Adrenal gland (tissue), 12 donors: ENCODE results near the gene ZCCHC7. TPM values are rescaled to one million over a fixed set of nuclear protein-coding genes. Genes with fewer than 3 reads are reported as not detected.

ENCODE experiments used
- DNase-seq, 7 donors: peaks; one replicate each; pipeline ENCODE4 v3.0.0-alpha.2; 2019 to 2020
- H3K27ac ChIP-seq, 5 donors: fragments of 200-600 bp; sonication (generic) in 4 of 5; 1 replicate in 3 of 5; 2 replicates in 2 of 5; pipeline versions ENCODE4 v1.5.1 to v1.8.0; 2016 to 2020; ENCODE audit warnings: mild to moderate bottlenecking in 1 of 5
- H3K27me3 ChIP-seq: fragments of 200-600 bp; 2 replicates; pipeline ENCODE4 v1.8.0; 2021
- H3K36me3 ChIP-seq, 2 donors: fragments of 200-600 bp; replicated peaks in 1 of 2; 1 replicate in 1 of 2; 2 replicates in 1 of 2; pipeline versions ENCODE4 v1.5.1 to v1.8.0; 2018 to 2022
- H3K4me1 ChIP-seq, 2 donors: fragments of 200-600 bp; replicated peaks in 1 of 2; 1 replicate in 1 of 2; 2 replicates in 1 of 2; pipeline versions ENCODE4 v1.5.1 to v1.8.0; 2018 to 2021
- H3K4me3 ChIP-seq, 4 donors: fragments of 200-600 bp; sonication (generic) in 3 of 4; one replicate each; pipeline ENCODE4 v1.5.1; 2016 to 2018
- H3K9me3 ChIP-seq, 3 donors: fragments of 200-600 bp; sonication (generic) in 1 of 3; replicated peaks in 1 of 3; 1 replicate in 2 of 3; 2 replicates in 1 of 3; pipeline versions ENCODE4 v1.5.1 to v1.8.0; 2016 to 2021
- POLR2A ChIP-seq, 2 donors: fragments of 450-650 bp; IDR thresholded peaks; one replicate each; pipeline ENCODE4 v1.6.1; 2017; ENCODE audit warnings: antibody characterized with exemption in 2 of 2, mild to moderate bottlenecking in 2 of 2, moderate library complexity in 1 of 2
- WGBS, 4 donors: extraction: QIAGEN DNeasy Blood & Tissue Kit in 2 of 4; methylation state at CpG; one replicate each; pipeline versions ENCODE4 v1.1.5 to v1.1.7; 2013 to 2017; 5-methylcytosine and 5-hydroxymethylcytosine counted together
- intact Hi-C, 2 donors: fragments of 100-400 bp; cut with DNase I; formaldehyde crosslinking; loops; one replicate each; pipeline versions ENCODE4 v1.14.1 to v1.15.0; 2022 to 2023
- polyA plus RNA-seq, 3 donors: library from polyadenylated mRNA; stranded (reverse); fragments of 200-250 nt in 2 of 3; fragments of 350-450 nt in 1 of 3; fragmentation: Illumina TruSeq in 1 of 3; extraction: RNeasy Lipid Tissue Mini Kit (QIAGEN cat#74804) in 1 of 3; gene quantifications; one replicate each; pipeline ENCODE4 v1.2.3, GENCODE V29; 2013 to 2014
- total RNA-seq, 9 donors: library from RNA; depleted of rRNA in 4 of 9; stranded (reverse); fragments of >200 nt in 4 of 9; fragments of 120-200 nt in 1 of 9; fragmentation: NEBNext Ultra II Directional in 1 of 9; extraction: Animal tissue kit (Norgen Biotek cat#: 25700) in 1 of 9; gene quantifications; one replicate each; pipeline versions ENCODE4 v1.1.0 to v1.2.4, GENCODE V29; 2013 to 2023
- TF ChIP-seq, protein P1 (sequence below), 6 experiments: fragments of 450-650 bp in 4 of 6; fragments of 200-600 bp in 2 of 6; sonication (generic) in 1 of 6; IDR thresholded peaks; 1 replicate in 5 of 6; 2 replicates in 1 of 6; pipeline versions ENCODE4 v1.5.1 to v1.8.0; 2016 to 2021; ENCODE audit warnings: antibody characterized with exemption in 6 of 6, mild to moderate bottlenecking in 2 of 6, moderate library complexity in 1 of 6
- donor health status: healthy with polysubstance abuse.
- donor health status: Bipolar disorder and iron deficiency.
- donor health status: DM: yes; HTN: yes; CAD: no.
- donor health status: DM: no; HTN: no; CAD: no.
- donor health status: DM: no; HTN: no; CAD: no.
- donor health status: DM: yes; HTN: yes; CAD: no.

ZCCHC7 gene
- total and polyA plus RNA-seq, 12 donors, result 6.0 to 21.3 (median 18.8) TPM

DNA sequence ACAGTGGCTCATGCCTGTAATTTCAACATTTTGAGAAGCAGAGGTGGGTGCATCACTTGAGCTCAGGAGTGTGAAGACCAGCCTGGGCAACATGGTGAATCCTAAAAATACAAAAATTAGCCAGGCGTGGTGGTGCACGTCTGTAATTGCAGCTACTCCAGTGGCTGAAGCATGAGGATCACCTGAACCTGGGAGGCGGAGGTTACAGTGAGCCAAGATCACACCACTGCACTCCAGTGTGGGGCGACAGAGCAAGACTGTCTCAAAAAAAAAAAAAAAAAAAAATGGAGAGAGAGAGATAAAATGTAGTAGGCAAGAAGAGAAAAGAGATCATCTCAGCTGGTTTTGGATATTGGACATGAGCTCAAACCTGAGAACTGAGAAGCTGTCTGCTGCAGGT lies 23.7 kb upstream of the ZCCHC7 start:
- H3K9me3 ChIP-seq, result no peaks in the 10 kb centered on the region
- H3K36me3 ChIP-seq, result no peaks in the 10 kb centered on the region
- no peak for DNase-seq
- H3K4me3 ChIP-seq, result no peak overlapping the region
- TF ChIP-seq, protein P1, sequence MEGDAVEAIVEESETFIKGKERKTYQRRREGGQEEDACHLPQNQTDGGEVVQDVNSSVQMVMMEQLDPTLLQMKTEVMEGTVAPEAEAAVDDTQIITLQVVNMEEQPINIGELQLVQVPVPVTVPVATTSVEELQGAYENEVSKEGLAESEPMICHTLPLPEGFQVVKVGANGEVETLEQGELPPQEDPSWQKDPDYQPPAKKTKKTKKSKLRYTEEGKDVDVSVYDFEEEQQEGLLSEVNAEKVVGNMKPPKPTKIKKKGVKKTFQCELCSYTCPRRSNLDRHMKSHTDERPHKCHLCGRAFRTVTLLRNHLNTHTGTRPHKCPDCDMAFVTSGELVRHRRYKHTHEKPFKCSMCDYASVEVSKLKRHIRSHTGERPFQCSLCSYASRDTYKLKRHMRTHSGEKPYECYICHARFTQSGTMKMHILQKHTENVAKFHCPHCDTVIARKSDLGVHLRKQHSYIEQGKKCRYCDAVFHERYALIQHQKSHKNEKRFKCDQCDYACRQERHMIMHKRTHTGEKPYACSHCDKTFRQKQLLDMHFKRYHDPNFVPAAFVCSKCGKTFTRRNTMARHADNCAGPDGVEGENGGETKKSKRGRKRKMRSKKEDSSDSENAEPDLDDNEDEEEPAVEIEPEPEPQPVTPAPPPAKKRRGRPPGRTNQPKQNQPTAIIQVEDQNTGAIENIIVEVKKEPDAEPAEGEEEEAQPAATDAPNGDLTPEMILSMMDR (IDR thresholded peaks at IDR 0.05), result no peak
- no peak for TF ChIP-seq POLR2A (IDR thresholded peaks at IDR 0.05)
- 82 to 85% (median 85%) methylated on average over 4 of the region's 4 CpGs for WGBS, 4 donors
- H3K27me3 ChIP-seq, result no peaks in the 10 kb centered on the region
- H3K27ac ChIP-seq, result no peak overlapping the region
- H3K4me1 ChIP-seq, result no peaks in the 10 kb centered on the region
- intact Hi-C loops, result no loop called here

DNA sequence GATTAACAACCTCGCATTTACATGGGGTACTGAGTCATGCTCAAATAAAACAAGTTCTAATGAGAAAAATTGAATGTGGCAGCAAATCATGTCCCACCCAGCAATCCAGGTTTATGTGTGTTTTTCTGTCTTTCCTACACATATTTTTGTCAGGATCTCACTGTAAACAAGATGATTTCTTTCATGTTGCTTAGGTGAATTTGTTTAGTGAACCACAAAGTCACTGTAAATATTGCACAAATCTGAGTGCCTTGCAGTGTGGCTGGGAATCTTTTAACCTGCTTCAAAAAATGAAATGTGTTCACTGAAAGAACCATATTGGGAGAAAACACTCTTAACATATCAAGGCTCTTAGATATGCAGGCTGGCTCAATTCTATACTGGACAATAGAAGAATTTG lies 23.1 kb upstream of the ZCCHC7 start:
- intact Hi-C loops, result no loop called here
- DNase-seq, result no peak
- TF ChIP-seq, protein P1 (IDR thresholded peaks at IDR 0.05), result no peak
- no peak for TF ChIP-seq POLR2A (IDR thresholded peaks at IDR 0.05)
- Histone ChIP-seq H3K4me3 (no peak overlapping the region), H3K36me3 (no peaks in the 10 kb centered on the region), H3K9me3 (no peaks in the 10 kb centered on the region), H3K27me3 (no peaks in the 10 kb centered on the region), H3K4me1 (no peaks in the 10 kb centered on the region), H3K27ac (no peak overlapping the region)
- WGBS, 4 donors, result 72 to 81% (median 79%) methylated on average over 1 of the region's 1 CpG

DNA sequence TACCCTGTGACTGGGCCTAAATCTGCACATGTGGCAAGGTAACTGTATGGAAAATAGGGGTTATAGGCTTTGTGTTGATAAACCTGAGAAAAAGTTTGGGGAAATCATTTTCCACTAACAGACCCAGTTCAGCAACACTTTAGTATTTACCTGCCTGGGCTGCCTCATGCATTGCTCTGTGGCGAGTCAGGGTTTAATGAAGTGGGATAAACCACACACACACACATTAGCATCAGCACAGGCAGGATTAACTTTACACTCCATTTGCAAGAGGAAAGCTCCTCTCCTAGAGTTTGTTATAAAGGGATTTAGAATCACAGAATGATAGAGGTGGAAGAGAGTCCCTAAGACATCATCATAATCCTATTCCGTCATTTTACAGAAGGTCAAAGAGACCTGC lies 20.0 kb upstream of the ZCCHC7 start:
- intact Hi-C loops, result no loop called here
- Histone ChIP-seq H3K9me3 (no peaks in the 10 kb centered on the region), H3K4me3 (no peak overlapping the region), H3K27me3 (no peaks in the 10 kb centered on the region), H3K27ac (no peak overlapping the region), H3K36me3 (no peaks in the 10 kb centered on the region), H3K4me1 (no peaks in the 10 kb centered on the region)
- DNase-seq, result no peak
- TF ChIP-seq, protein P1 (IDR thresholded peaks at IDR 0.05), result no peak
- no peak for TF ChIP-seq POLR2A (IDR thresholded peaks at IDR 0.05)
- 42 to 78% (median 66%) methylated on average over 2 of the region's 2 CpGs for WGBS, 4 donors

DNA sequence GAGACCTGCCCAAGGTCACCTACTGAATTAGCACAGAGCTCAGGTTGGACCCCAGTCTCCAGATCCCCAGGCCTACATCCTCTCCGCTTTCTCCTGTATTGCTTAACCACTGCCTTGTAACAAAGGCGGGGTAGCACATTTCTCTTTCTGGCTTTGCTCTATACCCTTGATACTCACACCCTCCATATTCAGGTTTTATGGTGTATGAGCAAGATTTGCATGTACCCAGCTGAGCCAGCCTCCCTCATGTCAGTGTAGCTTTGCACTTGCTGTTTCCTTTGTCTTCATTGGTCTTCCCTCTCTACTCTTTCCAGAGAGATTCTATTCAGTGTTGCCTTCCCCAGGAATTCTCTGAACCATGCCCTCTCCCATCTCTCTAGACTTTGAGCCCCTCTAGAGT lies 19.6 kb upstream of the ZCCHC7 start:
- H3K36me3 ChIP-seq, result no peaks in the 10 kb centered on the region
- H3K4me1 ChIP-seq, result no peaks in the 10 kb centered on the region
- H3K4me3 ChIP-seq, result no peak overlapping the region
- no peak overlapping the region for H3K27ac ChIP-seq
- H3K27me3 ChIP-seq, result no peaks in the 10 kb centered on the region
- no peaks in the 10 kb centered on the region for H3K9me3 ChIP-seq
- no peak for DNase-seq
- no peak for TF ChIP-seq POLR2A (IDR thresholded peaks at IDR 0.05)
- TF ChIP-seq, protein P1 (IDR thresholded peaks at IDR 0.05), result no peak
- intact Hi-C loops, result no loop called here
- WGBS, 4 donors, result 91 to 98% (median 97%) methylated on average over 2 of the region's 2 CpGs
